CD4-positive, alpha-beta T cell treated with Interferon alpha-2 for 1 hour (primary cell): Measurements from ENCODE around the gene AKT2.

ENCODE experiments used
- DNase-seq, 2 donors: peaks; one replicate each; pipeline ENCODE4 v3.0.0-alpha.2; 2020 to 2022

Gene AKT2

DNA sequence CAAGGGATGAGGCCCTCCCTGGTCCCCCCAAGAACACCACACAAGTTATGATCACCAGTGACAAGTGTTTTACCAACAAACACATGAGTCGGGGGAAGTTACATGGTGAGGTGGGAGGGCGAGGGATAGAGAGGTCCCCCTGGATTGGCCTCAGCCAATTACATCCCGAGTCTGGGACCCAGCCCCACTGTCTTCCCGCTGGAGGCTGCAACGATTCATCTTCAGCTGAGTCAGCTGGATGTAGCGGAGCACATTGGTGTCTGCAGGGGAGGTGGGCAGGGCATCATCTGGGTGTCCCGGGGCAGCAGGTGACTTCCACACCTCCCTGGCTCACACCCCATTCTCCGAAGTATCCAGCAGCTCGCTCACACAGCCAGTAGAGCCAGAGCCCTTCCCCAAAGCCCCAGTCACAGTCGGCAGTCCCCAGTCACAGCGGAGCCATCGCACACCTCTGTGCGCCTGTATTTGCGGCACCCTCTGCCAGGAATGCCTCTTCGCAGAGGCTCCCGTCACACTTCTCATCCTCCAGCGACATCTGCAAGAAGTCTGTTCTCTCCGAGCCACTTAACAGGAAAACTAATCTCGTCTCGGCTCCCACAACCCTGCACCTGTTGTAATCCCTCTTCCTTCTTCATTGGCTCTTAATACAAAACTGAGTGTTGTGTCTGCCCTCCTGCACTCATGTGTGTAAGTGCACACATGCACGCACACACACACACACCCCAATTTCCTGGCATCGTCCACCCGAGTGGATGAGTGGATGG lies 69.0 kb downstream of the AKT2 start:
- DNase-seq = no peak

DNA sequence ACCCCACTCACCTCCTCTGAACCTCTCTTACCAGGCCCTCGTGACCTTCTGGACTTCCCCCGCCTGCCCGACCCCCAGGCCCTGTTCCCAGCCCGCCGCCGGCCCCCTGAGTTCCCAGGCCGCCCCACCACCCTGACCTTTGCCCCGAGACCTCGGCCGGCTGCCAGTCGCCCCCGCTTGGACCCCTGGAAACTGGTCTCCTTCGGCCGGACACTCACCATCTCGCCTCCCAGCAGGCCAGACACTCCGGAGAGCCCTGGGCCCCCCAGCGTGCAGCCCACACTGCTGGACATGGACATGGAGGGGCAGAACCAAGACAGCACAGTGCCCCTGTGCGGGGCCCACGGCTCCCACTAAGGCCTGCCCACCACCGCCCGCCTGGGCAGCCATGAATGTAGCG lies 70.2 kb downstream of the AKT2 start:
- DNase-seq = no peak

DNA sequence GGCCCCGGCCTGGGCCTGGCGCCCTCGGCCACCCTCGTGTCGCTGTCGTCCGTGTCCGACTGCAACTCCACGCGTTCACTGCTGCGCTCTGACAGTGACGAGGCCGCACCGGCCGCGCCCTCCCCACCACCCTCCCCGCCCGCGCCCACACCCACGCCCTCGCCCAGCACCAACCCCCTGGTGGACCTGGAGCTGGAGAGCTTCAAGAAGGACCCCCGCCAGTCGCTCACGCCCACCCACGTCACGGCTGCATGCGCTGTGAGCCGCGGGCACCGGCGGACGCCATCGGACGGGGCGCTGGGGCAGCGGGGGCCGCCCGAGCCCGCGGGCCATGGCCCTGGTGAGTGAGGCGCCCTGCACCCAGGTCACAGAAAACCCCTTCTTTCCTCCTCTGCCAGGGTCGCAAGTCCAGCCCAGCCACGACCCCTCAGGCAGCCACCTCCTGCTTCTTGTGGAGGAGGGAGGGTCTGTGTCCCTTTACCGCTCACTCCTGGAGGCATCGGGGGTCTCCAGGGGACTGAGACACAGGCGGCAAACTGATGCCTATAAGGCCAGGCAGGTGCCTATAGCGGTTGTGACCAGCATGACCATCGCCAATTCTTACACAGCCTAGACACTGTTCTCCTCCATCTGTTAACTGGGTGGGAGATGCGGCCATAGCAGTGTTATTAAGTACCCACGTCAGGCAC lies 71.1 kb downstream of the AKT2 start:
- DNase-seq = no peak

DNA sequence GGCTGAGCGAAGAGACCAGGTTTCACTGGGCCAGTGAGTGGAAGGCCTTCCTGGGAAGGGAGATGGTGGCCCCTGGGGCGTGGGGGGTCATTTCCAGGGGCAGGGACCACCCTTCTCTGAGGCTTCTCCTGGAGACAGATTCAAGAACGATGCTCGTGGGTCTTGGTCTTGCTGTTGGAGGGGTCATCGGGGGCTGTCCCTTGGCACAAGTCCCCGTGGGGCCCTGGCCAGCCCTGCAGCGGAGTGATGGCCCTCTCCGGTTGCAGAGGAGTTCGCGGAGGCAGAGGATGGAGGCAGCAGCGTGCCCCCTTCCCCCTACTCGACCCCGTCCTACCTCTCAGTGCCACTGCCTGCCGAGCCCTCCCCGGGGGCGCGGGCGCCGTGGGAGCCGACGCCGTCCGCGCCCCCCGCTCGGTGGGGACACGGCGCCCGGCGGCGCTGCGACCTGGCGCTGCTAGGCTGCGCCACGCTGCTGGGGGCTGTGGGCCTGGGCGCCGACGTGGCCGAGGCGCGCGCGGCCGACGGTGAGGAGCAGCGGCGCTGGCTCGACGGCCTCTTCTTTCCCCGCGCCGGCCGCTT lies 71.8 kb downstream of the AKT2 start:
- DNase-seq = no peak

DNA sequence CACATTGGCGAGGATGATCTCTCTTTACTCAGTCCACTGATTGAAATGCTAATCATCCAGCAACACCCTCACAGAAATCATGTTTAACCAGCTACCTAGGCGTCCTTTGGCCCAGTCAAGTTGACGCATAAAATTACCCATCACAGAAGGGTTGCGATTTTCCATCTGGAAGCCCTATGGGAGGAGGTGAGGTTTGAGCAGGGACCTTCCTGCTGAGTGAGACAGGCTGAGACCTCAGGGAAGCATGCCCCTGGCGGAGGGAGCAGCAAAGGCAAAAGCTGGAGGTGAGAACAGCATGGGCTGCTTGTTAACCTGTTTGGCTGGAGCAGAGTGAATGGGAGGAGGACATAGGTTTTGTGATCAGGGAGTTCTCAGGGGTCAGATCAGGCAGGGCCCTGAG lies 74.3 kb downstream of the AKT2 start:
- DNase-seq = no peak

DNA sequence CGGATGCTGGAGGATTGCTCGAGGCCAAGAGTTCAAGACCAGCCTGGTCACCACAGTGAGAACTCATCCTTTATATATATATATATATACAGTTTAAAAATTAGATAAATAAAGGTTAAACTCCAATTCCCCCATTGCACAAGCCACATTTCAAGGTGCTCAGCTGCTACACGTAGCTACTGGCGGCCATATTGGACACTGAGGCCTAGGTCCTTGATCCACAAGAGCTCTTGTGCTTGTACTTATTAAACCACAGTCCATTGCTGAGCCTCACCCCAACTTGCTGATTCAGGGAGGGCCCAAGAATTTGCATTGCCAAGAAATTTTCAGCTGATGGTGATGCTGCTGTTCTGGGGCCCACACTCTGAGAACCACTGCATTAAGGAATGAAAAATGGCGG lies 76.5 kb downstream of the AKT2 start:
- no peak for DNase-seq

DNA sequence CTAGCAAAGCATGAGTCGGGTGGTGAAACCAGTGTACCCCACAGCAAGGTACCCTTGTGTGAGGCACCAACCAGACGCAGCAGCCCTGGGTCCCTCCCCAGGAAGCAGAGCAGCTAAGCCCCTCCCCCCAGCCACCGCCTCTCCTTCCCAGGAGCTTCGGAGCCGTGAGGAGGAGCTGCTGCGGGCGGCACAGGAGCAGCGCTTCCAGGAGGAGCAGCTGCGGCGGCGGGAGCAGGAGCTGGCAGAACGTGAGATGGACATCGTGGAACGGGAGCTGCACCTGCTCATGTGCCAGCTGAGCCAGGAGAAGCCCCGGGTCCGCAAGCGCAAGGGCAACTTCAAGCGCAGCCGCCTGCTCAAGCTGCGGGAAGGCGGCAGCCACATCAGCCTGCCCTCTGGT lies 79.4 kb downstream of the AKT2 start:
- DNase-seq = no peak

DNA sequence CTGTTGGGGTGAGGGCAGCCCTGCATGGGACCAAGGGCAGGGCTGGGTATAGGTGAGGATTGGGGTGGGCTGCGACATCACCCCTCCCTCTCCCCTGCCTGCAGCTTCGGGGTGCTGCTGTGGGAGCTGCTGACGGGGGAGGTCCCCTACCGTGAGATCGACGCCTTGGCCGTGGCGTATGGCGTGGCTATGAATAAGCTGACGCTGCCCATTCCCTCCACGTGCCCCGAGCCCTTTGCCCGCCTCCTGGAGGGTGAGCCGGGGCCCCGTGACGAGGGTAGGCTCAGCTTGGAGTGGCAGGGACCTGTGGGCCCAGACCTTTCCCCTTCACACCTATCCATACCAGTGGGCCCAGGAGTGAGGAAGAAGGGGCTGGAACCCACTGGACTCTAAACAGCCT lies 80.8 kb downstream of the AKT2 start:
- no peak for DNase-seq

DNA sequence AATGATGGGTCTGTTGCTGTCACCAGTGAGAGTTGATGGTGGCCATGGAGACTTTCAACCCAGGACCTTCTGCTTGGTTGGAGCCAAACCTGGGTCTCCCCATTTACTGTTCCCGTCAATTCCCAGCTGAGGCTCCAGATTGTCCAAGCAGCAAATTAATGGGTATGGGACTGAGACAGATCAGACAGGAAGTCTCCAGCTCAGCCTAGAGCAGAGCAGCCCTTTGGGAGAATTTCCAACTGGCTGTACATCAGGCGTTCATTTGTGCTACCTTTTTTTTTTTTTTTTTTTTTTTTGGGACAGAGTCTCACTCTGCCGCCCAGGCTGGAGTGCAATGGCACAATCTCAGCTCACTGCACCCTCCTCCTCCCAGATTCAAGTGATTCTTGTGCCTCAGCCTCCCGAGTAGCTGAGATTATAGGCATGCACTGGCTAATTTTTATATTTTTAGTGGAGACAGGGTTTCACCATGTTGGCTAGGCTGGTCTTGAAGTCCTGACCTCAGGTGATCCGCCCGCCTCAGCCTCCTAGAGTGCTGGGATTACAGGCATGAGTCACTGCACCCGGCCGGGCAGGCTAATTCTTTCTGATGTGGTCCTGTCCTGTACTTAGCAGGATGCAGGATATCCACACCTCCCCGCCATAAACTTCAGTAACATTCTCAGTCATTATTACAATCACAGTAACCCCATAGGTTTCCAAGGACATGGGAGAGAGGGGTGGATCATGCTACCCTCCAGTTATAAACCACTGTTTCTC lies 84.6 kb downstream of the AKT2 start:
- no peak for DNase-seq

DNA sequence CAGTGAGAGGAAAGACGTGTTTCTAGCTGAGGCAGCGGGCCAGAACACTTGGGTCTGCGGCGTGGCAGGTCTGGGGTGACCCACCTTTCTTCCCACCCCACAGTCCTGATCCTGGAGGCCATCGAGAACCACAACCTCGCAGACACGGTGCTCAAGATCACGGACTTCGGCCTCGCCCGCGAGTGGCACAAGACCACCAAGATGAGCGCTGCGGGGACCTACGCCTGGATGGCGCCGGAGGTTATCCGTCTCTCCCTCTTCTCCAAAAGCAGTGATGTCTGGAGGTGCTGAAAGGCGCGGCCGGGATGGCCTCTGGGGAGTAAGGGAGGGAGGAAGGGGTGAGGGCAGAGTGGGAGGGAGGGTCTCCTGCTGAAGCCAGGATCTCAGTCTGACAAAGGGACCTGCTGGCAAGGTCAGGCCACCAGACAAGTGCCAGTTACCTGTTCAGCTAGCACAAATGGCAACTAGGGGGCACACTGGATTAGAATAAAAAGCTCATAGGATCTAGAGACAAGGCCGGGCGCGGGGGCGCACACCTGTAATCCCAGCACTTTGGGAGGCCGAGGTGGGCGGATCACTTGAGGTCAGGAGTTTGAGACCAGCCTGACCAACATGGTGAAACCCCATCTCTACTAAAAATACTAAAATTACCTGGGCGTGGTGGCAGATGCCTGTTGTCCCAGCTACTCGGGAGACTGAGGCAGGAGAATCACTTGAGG lies 86.7 kb downstream of the AKT2 start:
- DNase-seq = no peak

DNA sequence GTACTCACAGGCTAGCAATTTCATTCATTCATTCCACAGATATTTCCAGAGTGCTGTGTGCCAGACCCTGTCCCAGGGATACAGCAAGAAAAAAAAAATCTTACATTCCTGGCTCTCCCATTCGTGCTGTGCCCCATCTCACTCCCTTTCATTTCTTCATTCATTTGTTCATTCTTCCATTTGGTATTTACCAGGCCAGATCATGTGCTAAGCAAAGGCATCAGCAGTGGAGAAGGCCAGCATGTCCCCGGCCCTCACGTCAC lies 91.6 kb downstream of the AKT2 start:
- DNase-seq = no peak

DNA sequence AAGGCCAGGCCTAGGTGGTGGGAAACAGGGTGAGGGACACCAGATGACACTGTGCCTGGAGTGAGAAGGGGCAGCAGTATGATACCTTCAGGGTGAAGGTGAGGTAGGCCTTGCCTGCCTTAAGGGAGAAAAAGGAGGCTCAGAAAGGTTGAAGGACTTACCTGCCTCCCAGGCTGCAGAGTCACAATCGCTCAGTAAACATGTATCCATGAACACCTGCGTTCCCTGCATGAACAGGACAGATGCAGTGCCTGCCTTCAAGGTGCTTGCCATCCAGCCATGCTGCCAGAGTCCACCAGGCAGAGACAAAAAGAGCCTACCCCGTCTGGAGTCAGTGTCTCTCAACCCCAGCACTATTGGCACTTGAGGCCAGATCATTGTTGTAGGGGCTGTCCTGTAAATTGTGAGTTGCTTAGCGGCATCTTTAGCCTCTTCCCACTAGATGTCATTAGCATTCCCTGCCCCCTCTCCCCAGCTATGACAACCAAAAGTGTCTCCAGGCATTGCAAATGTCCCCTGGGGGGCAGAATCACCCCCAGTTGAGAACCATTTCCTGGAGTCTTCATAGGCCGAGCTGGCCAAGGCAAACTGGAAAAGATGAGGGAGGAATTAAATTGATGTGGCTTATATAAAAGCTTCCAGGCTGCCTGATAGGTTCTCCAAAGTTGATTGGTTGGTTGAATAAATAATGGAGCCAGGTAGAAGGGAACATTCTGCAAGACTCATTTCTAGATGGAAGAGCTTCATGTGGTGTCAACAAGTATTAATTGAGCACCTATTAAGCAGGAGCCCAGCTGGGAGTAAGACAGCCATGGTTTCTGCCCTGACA lies 92.2 kb downstream of the AKT2 start:
- DNase-seq = no peak

DNA sequence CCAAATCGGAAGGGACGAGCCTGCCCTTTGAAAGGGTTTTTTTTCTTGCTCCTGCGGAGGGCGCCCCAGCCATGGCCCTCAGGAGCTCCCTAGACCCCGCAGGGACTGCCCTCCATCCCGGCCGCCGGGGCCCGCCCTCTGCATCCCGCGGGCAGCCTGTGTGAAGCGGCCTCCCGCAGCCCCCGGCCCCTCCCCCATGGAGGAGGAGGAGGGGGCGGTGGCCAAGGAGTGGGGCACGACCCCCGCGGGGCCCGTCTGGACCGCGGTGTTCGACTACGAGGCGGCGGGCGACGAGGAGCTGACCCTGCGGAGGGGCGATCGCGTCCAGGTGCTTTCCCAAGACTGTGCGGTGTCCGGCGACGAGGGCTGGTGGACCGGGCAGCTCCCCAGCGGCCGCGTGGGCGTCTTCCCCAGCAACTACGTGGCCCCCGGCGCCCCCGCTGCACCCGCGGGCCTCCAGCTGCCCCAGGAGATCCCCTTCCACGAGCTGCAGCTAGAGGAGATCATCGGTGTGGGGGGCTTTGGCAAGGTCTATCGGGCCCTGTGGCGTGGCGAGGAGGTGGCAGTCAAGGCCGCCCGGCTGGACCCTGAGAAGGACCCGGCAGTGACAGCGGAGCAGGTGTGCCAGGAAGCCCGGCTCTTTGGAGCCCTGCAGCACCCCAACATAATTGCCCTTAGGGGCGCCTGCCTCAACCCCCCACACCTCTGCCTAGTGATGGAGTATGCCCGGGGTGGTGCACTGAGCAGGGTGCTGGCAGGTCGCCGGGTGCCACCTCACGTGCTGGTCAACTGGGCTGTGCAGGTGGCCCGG lies 93.1 kb downstream of the AKT2 start:
- peak in 1 of 2 donors; percentile 30 for DNase-seq

DNA sequence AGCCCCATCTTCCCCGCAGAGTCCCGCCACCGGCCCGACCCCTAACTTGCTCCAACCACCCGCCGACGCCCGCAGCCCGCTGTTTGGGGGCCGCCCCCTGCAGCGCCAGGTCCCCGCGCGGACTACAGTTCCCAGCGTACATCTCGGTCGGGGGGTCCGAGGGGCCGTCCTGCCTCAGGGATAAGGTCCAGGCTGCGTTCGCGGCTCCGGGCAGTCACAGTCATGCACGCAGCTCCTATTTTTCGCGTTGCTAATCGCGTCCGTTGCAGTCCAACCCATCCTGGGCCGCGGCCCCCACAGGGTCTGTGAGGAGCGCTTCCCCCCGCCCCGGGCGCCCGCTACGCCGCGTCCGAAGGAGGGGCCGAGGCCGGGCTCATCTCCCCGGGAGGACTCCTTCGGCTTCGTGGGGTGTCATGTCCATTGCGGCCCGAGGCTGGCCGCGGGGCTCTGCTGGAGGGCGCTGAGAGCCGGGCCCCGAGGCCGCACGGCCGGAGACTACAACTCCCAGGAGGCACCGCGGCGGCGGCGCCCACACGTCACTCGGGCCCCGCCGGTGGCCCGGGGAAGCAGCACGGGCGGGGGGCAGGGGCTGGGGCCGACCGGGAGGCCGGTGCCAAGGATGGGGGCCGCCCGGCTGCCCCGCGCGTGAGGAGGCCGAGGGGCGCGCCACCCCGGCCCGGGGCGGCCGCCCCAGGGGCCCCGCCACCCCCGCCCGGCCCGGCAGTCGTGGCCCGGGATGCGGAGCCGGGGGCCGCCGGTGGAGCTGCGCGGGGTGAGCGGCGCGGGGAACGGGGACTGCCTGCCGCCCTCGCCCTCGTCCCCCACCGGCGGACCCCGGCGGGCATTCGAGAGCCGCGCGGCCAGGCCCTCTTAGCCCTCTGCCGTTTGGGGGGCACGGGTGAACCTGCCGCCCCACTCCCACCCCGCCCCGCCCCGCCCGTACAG lies 94.0 kb downstream of the AKT2 start, which contains the start of gene MAP3K10:
Gene MAP3K10, plus strand, starts transcription at position 536 of the 945 bp plus-strand sequence. CDS start 606 bp downstream, outside the sequence.
- DNase-seq = peak; percentile 71 to 82

DNA sequence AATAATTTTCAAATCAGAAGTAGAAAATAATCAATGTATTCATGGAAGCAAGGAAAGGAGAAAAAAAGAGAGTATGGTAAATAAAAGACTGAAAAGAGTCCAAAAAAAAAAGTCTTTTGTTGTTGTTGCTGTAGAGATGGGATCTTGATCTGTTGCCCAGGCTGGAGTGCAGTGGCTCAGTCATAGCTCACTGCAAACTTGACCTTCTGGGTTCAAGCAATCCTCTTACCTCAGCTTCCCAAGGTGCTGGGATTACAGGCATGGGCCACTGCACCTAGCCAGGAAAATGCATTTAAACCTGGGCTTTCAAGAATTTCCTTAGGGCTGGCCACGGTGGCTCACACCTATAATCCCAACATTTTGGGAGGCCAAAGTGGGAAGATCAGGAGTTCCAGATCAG lies 100.9 kb downstream of the AKT2 start:
- DNase-seq = no peak
